GM19324 (cell line): ENCODE data around the gene WDR90.
"Not testable (repeated sequence)": the region's sequence is repeated elsewhere in the genome, so short reads cannot be mapped to it uniquely, and the experiment has no call there.

Experiments
- ATAC-seq: cut with Tn5 transposase; IDR thresholded peaks from one replicate; pipeline ENCODE4 v1.9.1; 2021; ENCODE audit warnings: mild to moderate bottlenecking, moderate library complexity; ENCODE audit not compliant: unreplicated experiment, low FRiP score

The WDR90 gene

DNA sequence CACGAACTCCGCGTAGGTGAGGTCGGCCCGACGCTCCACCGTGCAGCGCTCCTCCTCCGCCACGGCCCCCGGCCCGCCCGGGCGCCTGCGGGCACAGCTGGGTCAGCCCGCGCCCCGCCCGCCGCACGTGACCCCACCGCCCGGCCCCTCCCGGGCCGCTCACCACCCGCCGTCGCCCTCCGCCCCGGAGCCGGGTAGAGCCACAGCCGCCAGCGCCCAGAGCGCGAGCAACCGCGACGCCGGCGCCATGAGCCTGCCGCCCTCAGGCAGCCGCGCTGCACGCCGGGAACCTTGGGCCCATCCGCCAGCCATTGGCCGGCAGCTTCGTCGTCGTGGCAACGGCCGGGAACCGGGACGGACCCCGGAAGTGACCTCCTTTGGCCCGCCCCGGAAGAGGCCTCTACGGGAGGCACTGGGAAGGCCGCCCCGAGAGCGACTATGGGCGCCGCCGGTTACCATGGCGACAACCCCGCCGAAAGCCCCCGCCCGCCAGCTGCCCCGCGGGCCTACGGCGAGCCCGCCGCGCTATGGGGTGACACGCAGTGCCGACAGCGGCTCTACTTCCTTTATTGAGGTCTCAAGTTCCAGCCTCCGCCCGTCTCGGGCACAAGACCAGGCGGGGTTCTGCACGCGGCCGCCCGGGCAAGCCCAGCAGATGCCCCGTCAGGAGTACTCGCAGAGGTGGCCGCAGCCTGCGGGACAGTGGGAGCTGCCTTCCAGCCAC is 35.1 kb downstream of the WDR90 start, which contains the start of gene JMJD8:
JMJD8 (minus strand) TSS at position 264 of the 724 bp plus-strand sequence; CDS start at position 249, 15 bp downstream.
- ATAC-seq = peak; percentile 50

DNA sequence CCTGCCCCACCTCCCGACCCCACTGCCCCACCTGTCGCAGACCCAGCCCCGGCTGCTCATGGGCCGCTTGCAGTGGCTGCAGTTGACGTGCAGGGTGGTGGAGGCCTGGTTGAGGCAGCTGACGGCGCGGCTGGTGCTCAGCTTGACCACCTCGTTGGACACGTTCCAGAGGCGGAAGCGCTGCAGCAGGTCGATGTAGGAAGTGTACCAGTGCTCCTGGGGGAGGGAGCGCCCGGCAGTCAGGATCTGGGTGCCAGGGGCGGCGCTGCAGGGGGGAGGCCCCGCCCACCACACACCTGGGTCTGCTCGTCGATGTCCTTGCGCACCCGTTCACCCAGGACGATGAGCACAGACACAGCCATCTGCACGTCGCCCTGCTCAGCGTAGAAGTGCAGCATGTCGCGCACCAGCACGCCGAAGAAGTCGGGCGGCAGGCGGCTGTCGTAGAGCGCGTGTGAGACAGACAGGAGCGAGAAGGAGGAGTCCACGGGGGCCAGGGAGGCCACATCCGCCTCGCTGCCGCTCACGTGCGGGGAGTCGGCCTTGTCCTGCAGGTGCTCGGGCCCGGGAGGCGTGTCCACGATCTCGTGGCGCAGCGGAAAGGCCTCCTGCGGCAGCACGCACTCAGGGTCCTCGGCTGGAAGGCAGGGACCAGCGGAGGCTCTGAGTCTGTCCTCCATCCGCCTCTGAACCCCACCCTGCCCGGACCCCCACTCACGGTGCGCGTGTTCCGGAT is 36.0 kb downstream of the WDR90 start:
- no peak for ATAC-seq

DNA sequence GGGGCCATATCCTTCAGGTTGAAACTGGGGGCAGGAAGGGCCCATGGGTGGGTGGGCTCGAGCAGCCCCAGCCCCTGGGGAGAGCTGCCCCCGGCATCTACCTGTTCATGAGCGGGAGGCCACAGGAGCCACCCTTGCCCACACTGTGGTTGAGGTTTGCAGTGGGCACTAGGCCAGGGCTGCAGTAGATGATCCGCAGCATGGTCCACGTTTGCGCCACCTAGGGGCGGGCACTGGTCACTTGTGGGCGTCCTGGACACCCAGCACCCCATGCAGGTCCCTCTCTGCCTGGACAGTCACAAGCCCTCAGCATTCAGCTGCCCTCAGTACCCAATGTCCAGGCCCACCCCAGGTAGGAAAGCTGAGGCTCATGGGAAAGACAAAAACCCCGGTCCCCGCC is 36.8 kb downstream of the WDR90 start:
- no peak for ATAC-seq

DNA sequence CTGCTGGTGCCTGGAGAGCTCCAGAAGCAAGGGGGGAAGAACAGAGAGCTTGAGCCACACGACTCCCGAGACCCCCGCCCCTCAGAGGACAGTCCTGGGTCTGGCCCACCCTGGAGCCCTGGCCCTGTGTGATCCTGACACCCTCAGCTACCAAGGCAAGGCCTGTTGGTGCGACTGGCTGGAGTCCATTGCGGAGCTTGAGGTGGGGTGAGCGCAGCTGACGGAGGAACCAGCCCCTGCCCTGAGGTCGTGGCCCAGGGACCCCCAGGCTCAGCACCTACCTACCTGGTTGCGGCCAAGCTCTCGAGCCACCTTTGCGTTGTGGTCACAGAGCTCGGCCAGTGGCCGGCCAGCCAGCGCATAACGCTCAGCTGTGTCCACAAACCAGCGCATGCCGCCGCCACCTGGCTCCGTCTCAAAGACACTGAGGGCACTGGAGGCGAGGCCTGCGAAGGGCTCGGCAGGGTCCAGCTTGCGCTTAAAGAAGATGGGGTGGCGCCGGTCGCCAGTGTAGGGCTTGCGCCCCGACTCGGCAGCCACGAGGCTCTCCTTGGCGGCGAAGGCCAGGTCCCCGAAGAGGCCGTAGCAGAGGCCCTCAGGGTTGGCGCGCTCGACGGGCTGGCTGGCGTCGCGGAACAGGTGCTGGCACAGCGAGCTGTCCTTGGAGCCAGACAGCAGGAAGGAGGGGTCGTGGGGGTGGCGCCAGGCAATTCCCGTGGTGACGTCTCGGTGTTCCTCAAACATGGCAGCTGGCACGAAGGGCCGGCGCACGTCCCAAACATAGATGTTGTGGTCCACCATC is 37.5 kb downstream of the WDR90 start:
- no peak for ATAC-seq

DNA sequence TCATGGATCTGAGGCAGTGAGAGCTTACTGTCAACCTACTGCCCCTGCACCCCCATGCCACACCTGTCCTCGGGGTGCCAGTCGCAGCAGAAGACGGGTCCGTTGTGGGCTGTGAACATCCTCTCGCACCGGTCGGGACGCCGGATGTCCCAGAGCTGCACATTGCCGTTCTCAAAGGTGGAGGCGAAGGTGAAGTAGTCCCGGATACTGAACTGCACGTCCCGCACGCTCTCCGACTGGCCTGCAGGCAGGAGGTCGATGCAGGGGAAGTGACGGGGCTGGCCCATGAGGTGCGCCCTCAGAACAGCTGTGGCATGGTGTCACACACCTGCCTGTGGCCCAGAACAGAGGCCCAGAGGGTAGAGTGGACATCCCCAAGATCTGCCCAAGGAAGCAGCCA is 38.3 kb downstream of the WDR90 start:
- no peak for ATAC-seq

DNA sequence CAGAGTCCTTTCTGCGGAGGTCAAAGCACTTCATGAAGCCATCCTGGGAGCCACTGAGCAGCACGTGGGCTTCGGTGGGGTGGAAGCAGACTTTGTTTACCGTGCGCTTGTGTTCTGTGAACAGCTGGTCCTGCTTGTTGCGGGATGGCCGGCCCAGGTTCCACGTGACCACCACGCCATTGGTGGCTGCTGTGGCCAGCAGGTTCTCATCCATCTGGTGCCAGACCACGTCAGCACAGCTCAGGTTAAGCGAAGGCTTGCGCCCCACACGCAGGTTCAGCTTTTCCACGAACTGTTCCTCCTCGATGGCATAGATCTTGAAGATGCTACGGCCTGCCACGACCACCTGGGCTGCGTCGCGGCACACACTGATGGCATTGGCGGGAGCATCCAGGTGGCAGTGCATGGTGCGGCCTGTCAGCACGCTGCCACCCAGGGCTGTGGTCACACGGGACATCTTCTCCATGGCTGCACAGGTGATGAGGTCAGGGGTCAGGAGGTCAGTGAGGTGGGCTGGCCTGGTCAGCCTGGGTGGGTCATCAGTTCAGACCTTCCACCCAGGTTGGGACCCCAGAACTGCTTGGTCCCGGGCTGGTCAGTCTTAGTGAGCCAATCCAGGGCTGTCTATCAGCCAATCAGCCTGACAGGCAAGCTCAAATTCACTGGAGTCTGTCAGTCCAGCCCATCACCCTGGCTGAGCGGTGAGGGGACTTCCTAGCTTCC is 40.2 kb downstream of the WDR90 start:
- no peak for ATAC-seq

DNA sequence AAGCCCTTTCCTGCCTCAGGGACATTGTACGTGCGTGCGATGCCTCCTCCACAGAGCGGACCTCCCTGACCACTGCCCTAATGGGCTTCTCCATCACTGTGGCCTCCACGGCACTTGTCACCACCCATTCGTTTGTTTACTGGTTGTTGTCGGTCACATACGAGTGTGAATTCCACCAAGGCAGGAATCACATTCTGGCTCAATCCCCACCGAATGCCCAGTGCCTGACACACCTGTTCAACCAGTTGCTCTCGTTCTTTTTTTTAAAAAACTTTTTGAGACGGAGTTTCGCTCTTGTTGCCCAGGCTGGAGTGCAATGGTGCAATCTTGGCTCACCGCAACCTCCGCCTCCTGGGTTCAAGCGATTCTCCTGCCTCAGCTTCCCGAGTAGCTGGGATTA is 42.1 kb downstream of the WDR90 start:
- ATAC-seq = not testable (repeated sequence)

DNA sequence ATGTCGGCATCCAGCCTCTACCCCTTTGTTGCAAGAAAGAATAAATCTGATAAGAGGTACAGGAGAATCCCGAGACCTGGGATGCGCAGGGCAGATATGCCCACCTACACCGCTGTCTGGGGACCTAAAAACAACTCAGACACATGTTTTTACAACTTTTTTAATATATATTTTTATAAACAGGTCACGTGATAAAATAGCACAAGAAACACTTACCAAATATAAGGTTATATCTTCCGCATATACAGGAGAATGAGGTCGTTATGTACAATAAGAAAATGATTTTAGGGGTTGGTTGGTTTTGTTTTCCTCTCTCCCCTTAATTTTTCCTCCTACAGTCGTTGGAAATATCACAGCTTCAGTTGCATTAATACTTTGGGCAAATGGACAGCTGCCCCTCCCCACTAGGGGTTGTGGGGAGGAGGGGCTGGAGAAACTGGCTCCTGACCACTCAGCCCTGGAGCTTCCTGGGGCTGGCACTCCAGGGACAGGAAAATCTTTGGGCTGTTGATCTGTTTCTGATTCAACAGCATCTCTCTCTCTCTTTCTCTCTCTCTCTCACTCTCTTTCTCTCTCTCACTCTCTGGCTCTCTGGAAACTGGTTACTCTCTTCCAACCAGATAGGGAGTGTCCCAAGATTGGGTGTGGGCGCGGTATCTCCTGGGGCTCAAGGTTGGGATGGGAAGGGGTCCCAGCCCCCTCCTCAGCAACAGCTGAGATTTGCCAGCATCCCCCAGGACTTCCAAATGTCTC is 43.4 kb downstream of the WDR90 start:
- ATAC-seq = no peak

DNA sequence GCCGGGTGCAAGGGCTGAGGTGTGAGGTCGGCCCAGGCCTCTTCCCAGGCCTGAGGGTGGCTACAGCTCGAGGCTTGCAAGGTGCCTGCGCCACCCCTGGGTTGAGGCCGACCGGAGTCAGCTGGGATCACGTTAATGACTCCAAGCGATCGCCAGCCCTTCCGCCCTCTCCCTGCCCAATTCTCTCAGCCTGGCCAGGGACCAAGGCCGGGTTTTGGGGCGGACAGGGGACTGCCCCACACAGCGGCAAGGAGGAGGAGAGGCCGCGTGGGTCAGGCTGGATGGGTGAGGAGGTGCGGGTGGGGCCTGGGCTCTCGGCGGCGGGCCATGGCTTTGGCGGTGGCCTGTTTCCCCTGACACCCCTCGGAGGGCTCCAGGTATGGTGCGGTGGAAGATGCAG is 44.2 kb downstream of the WDR90 start:
- no peak for ATAC-seq

DNA sequence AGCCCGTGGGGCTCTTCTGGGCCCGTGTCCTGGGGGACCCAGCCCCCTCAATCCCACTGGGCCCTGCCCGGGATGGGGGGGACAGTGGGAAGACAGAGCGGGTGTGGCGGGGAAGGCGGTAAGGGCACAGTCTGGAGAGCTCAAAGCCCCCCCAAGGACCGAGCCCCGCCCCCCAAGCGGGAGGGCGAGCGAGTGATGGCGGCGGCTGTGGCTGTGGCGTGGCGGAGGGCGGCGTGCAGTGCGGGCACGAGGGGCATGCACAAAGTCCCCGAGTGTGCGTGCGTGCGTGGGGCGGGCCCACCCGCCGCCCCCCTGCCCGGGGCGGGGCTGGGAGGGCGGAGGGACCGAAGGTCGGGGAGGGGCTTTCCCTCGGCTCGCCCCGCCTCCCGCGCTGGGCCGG is 44.6 kb downstream of the WDR90 start:
- no peak for ATAC-seq

DNA sequence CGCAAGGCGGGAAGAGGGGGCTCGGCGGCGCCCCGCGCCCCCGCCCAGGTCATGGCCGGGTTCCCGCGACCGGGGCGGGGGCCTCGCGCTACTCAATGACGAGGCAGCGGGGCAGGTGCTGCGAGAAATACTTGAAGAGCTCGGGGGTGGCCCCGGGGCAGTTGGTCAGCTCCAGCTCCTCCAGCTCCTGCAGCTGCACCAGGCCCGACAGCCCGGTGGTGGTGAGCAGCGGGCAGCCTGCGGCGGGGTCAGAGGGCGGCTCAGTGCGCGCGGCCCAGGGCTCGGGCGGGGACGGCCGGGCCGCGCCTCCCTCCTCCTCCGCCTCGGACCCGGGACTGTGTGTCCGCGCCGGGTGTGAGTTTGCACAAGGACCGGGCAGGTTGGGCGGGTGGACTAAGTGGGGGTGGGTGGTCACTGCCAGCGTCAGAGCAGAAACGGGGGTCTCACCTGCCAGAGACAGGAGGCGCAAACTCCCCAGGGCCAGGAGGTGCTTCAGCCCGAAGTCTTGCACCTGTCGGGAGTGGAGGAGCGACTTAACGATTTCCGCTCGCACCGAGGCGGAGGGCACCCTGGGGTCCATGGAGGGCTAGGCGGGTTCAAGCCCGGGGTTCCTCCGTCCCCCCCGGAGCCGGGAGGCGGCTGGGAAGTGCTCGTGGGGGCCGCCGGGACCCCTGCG is 45.2 kb downstream of the WDR90 start:
- ATAC-seq = no peak

DNA sequence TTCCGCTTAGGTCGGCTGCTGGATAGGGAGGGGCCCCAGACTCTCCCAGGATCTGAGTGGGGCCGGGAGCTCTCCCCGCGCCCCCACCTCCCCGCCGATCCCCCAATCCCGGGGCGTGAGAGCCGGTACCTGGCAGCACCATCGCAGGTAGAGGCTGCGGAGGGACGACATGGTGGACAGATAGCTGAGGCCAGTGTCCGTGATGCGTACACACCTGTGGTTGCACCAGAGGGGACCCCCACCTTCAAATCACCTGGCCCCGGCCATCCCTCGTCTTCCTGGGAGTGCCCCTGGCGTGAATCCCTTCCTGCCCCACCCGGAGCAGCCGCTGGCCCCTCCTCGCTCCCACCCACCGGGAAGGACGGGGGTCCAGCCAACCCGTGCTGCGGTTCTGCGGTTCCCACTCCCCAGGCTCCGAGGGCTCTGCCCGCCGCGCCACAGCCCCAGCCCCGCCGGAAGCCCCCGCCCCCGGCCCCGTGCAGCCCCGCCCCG is 45.7 kb downstream of the WDR90 start:
- ATAC-seq = no peak

DNA sequence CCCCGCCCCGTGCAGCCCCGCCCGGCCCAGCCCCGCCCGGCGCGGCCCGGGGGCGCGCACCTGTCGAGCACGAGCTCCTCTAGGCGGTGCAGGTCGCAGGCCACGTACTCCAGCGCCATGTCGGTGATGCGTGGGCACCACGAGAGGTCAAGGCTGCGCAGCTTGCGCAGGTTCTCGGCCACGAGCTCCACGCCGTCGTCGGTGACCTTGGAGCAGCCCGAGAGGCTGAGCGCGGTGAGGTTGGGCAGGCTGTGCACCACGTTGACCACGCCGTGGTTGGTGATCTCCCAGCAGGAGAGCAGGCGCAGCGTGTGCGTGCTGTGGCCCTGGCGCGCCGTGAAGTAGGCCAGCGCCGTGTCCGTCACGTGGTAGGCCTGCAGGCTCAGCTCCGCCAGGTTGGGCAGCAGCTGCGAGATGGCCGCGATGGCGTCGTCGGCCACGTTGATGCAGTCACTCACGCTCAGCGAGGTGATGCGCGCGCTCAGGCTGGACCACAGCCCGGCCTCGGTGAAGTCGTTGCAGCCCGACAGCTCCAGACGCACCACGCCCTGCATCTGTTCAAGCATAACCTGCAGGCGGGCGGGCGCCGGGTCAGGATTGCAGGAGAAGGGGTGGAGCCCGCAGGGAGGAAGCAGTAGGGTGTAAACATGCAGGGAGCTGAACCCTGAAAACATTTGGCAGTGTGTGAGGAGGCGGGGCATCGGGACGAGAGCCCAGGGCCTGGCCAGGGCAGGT is 46.4 kb downstream of the WDR90 start:
- ATAC-seq = no peak

DNA sequence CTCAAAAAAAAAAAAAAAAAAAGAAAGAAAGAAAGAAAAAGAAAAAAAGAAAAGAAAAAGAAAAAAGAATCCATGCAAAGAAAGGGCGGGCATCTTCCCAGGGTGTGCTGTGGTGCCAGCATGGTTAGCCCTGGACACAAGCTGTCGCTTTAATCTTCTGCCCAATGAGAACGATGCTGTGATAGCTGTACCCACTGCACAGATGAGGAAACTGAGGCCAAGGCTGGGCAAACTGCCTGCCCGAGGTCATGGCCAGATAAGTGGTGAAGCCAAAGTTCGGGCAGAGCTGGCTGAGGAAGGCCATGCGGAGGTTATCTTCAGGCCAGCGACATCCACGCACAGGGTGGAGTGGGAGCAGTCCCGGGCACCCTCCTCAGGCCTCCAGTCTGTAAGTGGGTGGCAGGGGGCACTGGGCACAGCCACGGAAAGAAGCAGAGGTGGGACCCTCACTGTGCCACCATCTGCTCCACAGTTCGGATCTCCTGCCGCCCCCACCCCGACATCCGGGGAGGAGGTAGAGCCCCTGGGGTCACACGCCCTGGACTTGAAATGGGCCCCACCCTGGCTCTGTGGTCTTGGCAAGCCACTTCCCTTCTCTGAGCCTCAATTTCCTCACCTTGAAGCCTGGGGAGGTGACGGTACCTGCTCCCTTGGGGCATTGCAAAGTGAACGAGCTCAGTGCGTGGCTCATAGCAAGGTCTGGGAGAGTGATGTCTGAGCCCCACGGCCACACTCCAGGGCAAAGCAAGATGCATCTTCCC is 49.9 kb downstream of the WDR90 start:
- no peak for ATAC-seq

DNA sequence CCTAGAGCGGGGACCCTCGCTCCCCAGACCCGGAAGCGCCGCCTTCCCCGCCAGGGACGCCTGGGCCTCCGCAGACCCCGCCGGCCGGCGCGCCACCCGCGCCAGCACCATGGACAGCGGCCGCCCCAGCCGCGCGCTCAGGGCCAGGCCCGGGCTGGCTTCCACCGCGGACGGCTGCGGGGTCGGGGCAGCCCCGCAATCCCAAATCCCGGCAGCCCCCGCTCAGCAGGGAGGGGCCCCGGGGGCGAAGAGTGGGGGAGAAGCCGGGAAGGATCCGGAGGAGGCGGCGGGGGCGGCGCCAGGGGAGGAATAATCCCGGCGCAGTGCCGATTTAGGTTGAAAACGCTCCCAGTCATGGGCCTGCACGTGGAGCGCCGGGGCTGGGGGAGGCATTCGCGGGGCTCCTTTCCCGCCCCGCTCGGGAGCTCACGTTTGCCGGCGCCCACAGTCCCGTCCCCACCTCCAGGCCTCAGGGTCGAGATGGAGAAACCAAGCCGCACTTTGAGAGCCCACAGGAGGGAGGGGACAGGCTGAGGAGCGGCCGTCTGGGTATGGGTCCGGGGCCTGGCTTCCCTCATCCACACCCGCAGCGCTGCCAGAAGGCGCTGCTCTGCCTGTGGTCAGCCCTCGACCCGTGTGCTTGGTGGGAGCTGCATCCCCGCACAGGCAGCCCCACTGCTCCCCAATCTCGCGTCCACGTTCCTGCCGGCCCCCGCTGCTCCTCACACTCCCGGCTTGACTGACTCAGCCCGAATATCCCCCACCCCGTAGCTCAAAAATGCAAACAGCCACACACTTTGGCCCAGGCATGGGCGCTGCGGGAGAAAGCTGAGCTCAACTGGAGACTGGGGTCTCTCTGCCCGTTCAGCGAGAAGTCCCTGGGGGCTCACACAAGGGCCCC is 51.8 kb downstream of the WDR90 start:
- no peak for ATAC-seq

DNA sequence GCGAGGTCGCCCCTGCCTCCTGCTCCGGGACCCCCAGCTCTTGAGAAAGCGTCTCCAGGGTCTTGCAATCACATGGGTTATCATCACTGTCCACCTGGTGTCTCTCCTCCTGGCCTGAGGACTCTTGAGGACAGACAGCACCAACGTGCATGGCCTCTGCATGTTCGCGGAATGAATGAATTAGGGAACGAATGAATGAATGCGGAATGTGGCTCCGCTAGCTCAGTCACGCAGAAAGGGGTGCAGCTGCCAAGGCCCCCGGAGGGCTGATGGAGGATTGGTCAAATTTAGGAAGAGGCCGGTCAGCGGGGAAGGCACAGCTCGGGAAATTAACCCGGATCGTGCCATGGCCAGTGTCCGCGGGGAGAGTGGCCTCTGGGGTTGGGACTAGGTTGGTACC is 53.2 kb downstream of the WDR90 start:
- no peak for ATAC-seq

DNA sequence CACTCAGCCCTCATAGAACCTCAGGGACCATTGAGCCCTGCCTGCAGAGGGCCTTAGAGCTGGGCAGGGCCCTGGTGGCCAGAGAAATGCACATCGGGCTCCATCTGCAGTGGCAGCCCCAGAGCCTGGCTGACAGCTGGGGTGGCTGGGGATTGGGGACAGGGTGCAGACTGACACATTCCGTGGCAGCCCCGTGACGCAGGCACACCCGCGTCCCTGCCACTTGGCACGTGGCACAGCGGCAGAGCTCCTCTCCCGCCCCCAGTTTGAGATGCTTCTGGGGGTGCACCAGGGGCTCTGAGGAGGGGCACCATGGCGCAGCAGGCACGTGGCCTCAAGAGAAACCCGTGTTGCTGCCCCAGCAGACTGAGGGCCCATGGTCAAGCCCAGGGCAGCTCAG is 54.2 kb downstream of the WDR90 start:
- ATAC-seq = no peak
